Uterus (tissue), 4 donors: ENCODE results near the gene MAB21L4. TPM values are rescaled to one million over a fixed set of nuclear protein-coding genes. Genes with fewer than 3 reads are reported as not detected.

ENCODE experiments used
- DNase-seq, 2 donors: peaks; one replicate each; pipeline ENCODE4 v3.0.0-alpha.2; 2019 to 2020
- H3K27ac ChIP-seq, 2 donors: fragments of 200-600 bp; sonication (generic); 1 replicate in 1 of 2; 2 replicates in 1 of 2; pipeline ENCODE4 v1.5.1; 2016 to 2018
- H3K27me3 ChIP-seq, 2 donors: fragments of 200-600 bp; sonication (generic); one replicate each; pipeline ENCODE4 v1.5.1; 2018 to 2019; ENCODE audit warnings: control low read depth in 1 of 2
- H3K36me3 ChIP-seq, 2 donors: fragments of 200-600 bp; sonication (generic); one replicate each; pipeline ENCODE4 v1.5.1; 2019; ENCODE audit warnings: control low read depth in 1 of 2
- H3K4me1 ChIP-seq, 2 donors: fragments of 200-600 bp; sonication (generic); one replicate each; pipeline ENCODE4 v1.5.1; 2018 to 2019; ENCODE audit warnings: control low read depth in 1 of 2
- H3K4me3 ChIP-seq, 2 donors: fragments of 200-600 bp; sonication (generic); 1 replicate in 1 of 2; 2 replicates in 1 of 2; pipeline ENCODE4 v1.5.1; 2018 to 2019; ENCODE audit warnings: mild to moderate bottlenecking in 1 of 2
- H3K9me3 ChIP-seq, 2 donors: fragments of 200-600 bp; sonication (generic); one replicate each; pipeline ENCODE4 v1.5.1; 2019; ENCODE audit warnings: control low read depth in 1 of 2
- CTCF ChIP-seq, 4 experiments: fragments of 200-600 bp in 2 of 4; fragments of 450-650 bp in 2 of 4; sonication (generic) in 2 of 4; IDR thresholded peaks; one replicate each; pipeline ENCODE4 v1.5.1; 2016 to 2019; ENCODE audit warnings: antibody characterized with exemption in 4 of 4, mild to moderate bottlenecking in 2 of 4, moderate library complexity in 1 of 4
- POLR2A ChIP-seq, 2 donors: fragments of 450-650 bp; IDR thresholded peaks; one replicate each; pipeline ENCODE4 v1.6.1; 2016; ENCODE audit warnings: antibody characterized with exemption in 2 of 2, mild to moderate bottlenecking in 1 of 2, moderate library complexity in 1 of 2
- intact Hi-C: fragments of 100-400 bp; cut with DNase I; formaldehyde crosslinking; loops from one replicate; pipeline ENCODE4 v1.15.1; 2023; ENCODE audit warnings: low total_unique reads
- total RNA-seq, 4 donors: library from RNA; depleted of rRNA in 3 of 4; stranded (reverse); fragments of >200 nt in 3 of 4; gene quantifications; one replicate each; pipeline versions ENCODE4 v1.1.0 to v1.2.4, GENCODE V29; 2014 to 2023
- donor health status: DM: yes; HTN: yes; CAD: no.

Gene MAB21L4
- total RNA-seq, 4 donors from 2014 or later: 0.97 TPM; not detected in 3

DNA sequence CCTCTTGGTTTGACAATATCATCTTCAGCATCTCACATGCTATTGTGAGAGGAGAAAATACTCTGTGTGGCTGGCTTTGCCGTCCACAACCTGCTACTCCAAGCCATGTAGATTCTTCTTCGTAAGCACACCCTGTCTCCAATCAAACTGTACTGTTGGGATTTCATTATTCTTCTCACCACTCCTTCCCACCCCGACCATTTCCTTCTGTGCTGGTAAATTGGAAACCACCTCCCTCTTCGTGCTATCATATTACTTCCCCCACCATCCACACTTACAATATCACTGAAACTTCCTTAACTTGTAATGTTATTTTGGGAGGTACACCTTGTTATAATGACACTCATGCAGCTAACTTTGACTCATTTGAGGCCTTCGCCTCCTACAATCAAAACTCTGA lies 30.6 kb downstream of the MAB21L4 start:
- H3K27ac ChIP-seq: no peak overlapping the region
- no peak for DNase-seq
- TF ChIP-seq CTCF (IDR thresholded peaks at IDR 0.05): no peak
- no peak for TF ChIP-seq POLR2A (IDR thresholded peaks at IDR 0.05)
- H3K9me3 ChIP-seq: no peaks in the 10 kb centered on the region
- H3K4me3 ChIP-seq: no peak overlapping the region
- H3K27me3 ChIP-seq: no peaks in the 10 kb centered on the region
- no peaks in the 10 kb centered on the region for H3K36me3 ChIP-seq
- intact Hi-C loops: no loop called here
- no peaks in the 10 kb centered on the region for H3K4me1 ChIP-seq

DNA sequence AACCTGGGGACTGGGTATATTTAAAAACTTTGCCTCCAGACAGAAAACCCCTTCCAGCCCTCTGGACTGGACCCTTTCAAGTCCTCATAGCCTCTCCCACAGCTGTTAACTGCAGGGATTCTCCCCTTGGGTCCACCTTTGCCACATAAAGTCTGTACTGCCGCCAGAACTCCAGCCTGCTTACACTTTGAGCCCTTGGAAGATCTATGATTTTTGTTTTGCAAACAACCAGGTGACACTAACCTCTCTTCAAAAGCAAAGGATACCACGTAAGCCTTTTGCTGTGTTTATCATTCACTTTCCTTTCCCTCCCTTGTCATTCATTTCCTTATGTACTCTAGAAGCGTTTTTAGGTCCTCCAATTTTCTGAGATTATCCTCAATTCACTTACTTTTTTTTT lies 31.5 kb downstream of the MAB21L4 start:
- H3K4me1 ChIP-seq: no peaks in the 10 kb centered on the region
- H3K4me3 ChIP-seq: no peak overlapping the region
- no peaks in the 10 kb centered on the region for H3K27me3 ChIP-seq
- intact Hi-C loops: no loop called here
- no peak overlapping the region for H3K27ac ChIP-seq
- TF ChIP-seq POLR2A (IDR thresholded peaks at IDR 0.05): no peak
- no peak for TF ChIP-seq CTCF (IDR thresholded peaks at IDR 0.05)
- H3K9me3 ChIP-seq: no peaks in the 10 kb centered on the region
- DNase-seq: no peak
- H3K36me3 ChIP-seq: no peaks in the 10 kb centered on the region

DNA sequence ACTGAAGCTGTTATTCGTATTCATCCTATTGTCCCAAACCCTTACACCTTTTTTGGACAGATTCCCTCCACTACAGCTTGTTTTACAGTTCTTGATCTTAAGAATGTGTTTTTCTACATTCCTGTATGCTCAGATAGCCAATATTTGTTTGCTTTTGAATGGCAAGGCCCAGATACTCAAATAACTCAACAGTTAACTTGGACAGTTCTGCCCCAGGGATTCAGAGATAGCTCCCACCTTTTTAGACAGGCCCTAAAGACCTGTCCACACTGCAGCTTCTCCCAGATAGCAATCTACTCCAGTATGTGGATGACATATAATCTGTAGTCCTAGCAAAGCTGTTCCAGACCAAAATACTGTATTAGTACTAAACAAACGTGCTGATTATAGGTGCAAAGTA lies 34.4 kb downstream of the MAB21L4 start:
- Histone ChIP-seq H3K27me3 (no peaks in the 10 kb centered on the region), H3K36me3 (no peaks in the 10 kb centered on the region), H3K4me1 (no peaks in the 10 kb centered on the region), H3K4me3 (no peak overlapping the region), H3K9me3 (no peaks in the 10 kb centered on the region), H3K27ac (no peak overlapping the region)
- no peak for TF ChIP-seq POLR2A (IDR thresholded peaks at IDR 0.05)
- no peak for TF ChIP-seq CTCF (IDR thresholded peaks at IDR 0.05)
- DNase-seq: no peak
- intact Hi-C loops: no loop called here

DNA sequence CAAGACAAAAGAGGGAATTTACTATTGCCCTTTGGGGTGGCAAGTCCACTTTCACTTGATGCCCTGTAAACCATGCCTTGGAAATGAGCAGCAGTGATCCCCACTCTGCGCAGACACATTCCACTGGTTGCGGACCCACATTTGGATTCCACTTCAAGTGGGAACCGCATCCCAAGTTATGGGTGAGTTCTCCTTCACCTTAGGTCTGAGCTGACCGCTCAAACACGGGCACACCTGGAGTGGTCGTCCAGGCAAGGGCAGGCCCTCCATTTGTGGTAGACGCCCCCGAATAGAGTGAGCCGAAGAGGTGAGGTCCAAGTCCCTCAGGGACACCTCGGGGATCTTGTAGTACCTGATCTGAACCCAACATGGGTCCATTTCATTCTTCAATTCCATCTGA lies 37.1 kb downstream of the MAB21L4 start:
- Histone ChIP-seq H3K27ac (no peak overlapping the region), H3K4me1 (no peaks in the 10 kb centered on the region), H3K36me3 (no peaks in the 10 kb centered on the region), H3K4me3 (no peak overlapping the region), H3K27me3 (no peaks in the 10 kb centered on the region), H3K9me3 (no peaks in the 10 kb centered on the region)
- DNase-seq: no peak
- intact Hi-C loops: no loop called here
- no peak for TF ChIP-seq CTCF (IDR thresholded peaks at IDR 0.05)
- TF ChIP-seq POLR2A (IDR thresholded peaks at IDR 0.05): no peak

- no peaks in the 10 kb centered on the region for H3K36me3 ChIP-seq
- no peaks in the 10 kb centered on the region for H3K27me3 ChIP-seq
- no peak overlapping the region for H3K27ac ChIP-seq
- DNase-seq: no peak
- no peaks in the 10 kb centered on the region for H3K9me3 ChIP-seq
- no peaks in the 10 kb centered on the region for H3K4me1 ChIP-seq
- no peak overlapping the region for H3K4me3 ChIP-seq
- no peak for TF ChIP-seq CTCF (IDR thresholded peaks at IDR 0.05)
- TF ChIP-seq POLR2A (IDR thresholded peaks at IDR 0.05): no peak
- intact Hi-C loops: no loop called here
These were observed 37.6 kb downstream of the MAB21L4 start for GRCh38 chr2:240858321-240858720.
